ENCODE measurements around the gene GPR148.
"Not testable (repeated sequence)": the region's sequence is repeated elsewhere in the genome, so short reads cannot be mapped to it uniquely, and the experiment has no call there.

GPR148 gene

GRCh38 chr2:130728549-130729316, at the start of gene GPR148:
GPR148 (plus strand) TSS chr2:130729070; CDS start chr2:130729152, 82 bp downstream.
- Histone ChIP-seq H3K36me3 (no peaks in the 10 kb centered on the region), H3K4me1 (peaks cover 9 to 31% (median 23%) of the 10 kb centered on the region in 10 experiments), H3K4me2 (peak within 1 kb of the TSS; percentile 76 to 92 (median 82)), H3K27ac (peak within 1 kb of the TSS in 10 of 11 experiments; percentile 31 to 72 (median 60); a peak in 17 of 22 replicates), H3K9me3 (replicated peaks in 1 of 11) (peaks cover 0 to 5% (median 4%) of the 10 kb centered on the region in 11 experiments; a peak in 6 of 22 replicates), H4K20me1 (no peaks in the 10 kb centered on the region), H3K9ac (peak within 1 kb of the TSS in 9 of 11 experiments; percentile 38 to 73 (median 53); a peak in 15 of 22 replicates), H3K27me3 (no peaks in the 10 kb centered on the region), H3K4me3 (peak within 1 kb of the TSS; percentile 45 to 70 (median 60); a peak in 19 of 20 replicates)
- TF ChIP-seq Cebpa-rat (IDR thresholded peaks at IDR 0.05), result no peak

GRCh38 chr2:130692041-130692770, 36.7 kb upstream of the GPR148 start:
- not testable (repeated sequence) for H3K36me3 ChIP-seq; H3K9me3 ChIP-seq (replicated peaks in 1 of 11); H4K20me1 ChIP-seq; H3K27ac ChIP-seq; H3K27me3 ChIP-seq; H3K4me3 ChIP-seq; H3K4me1 ChIP-seq; H3K4me2 ChIP-seq; H3K9ac ChIP-seq

GRCh38 chr2:130693474-130693873, 35.4 kb upstream of the GPR148 start:
- H3K4me3 ChIP-seq; H3K9ac ChIP-seq; H3K4me1 ChIP-seq; H3K36me3 ChIP-seq; H3K27ac ChIP-seq; H3K27me3 ChIP-seq; H4K20me1 ChIP-seq; H3K9me3 ChIP-seq (replicated peaks in 1 of 11); H3K4me2 ChIP-seq: not testable (repeated sequence)

- not testable (repeated sequence) for H3K9me3 ChIP-seq (replicated peaks in 1 of 11); H3K27ac ChIP-seq; H3K4me3 ChIP-seq; H3K4me2 ChIP-seq; H3K36me3 ChIP-seq; H3K4me1 ChIP-seq; H3K27me3 ChIP-seq; H4K20me1 ChIP-seq; H3K9ac ChIP-seq
Observed at GRCh38 chr2:130703250-130703649, 25.6 kb upstream of the GPR148 start.

GRCh38 chr2:130714795-130715194, 14.1 kb upstream of the GPR148 start:
- H3K27ac ChIP-seq, result not testable (repeated sequence)

GRCh38 chr2:130720036-130720435, 8.8 kb upstream of the GPR148 start:
- no peaks in the 10 kb centered on the region for H3K36me3 ChIP-seq
- no peaks in the 10 kb centered on the region for H4K20me1 ChIP-seq
- H3K27ac ChIP-seq, result no peak overlapping the region
- TF ChIP-seq Cebpa-rat (IDR thresholded peaks at IDR 0.05), result no peak
- no peak overlapping the region for H3K9ac ChIP-seq
- H3K4me3 ChIP-seq, result no peak overlapping the region
- peaks cover 18 to 28% (median 24%) of the 10 kb centered on the region in 11 experiments; a peak in 21 of 22 replicates for H3K9me3 ChIP-seq (replicated peaks in 1 of 11)
- no peaks in the 10 kb centered on the region for H3K4me1 ChIP-seq
- no peaks in the 10 kb centered on the region for H3K27me3 ChIP-seq
- H3K4me2 ChIP-seq, result no peak overlapping the region

More at GRCh38 chr2:130714795-130715194, 14.1 kb upstream of the GPR148 start:
- not testable (repeated sequence) for H4K20me1 ChIP-seq; H3K9ac ChIP-seq; H3K4me1 ChIP-seq; H3K36me3 ChIP-seq; H3K27me3 ChIP-seq; H3K4me3 ChIP-seq; H3K9me3 ChIP-seq (replicated peaks in 1 of 11); H3K4me2 ChIP-seq

GRCh38 chr2:130720528-130720927, 8.3 kb upstream of the GPR148 start:
- no peak overlapping the region for H3K27ac ChIP-seq
- H3K4me1 ChIP-seq, result no peaks in the 10 kb centered on the region
- H3K36me3 ChIP-seq, result no peaks in the 10 kb centered on the region
- no peak overlapping the region for H3K9ac ChIP-seq
- H4K20me1 ChIP-seq, result no peaks in the 10 kb centered on the region
- H3K9me3 ChIP-seq (replicated peaks in 1 of 11), result peaks cover 18 to 28% (median 24%) of the 10 kb centered on the region in 11 experiments; a peak in 21 of 22 replicates
- no peak overlapping the region for H3K4me2 ChIP-seq
- no peak for TF ChIP-seq Cebpa-rat (IDR thresholded peaks at IDR 0.05)
- H3K27me3 ChIP-seq, result no peaks in the 10 kb centered on the region
- no peak overlapping the region for H3K4me3 ChIP-seq

- Histone ChIP-seq H3K9me3 (replicated peaks in 1 of 11) (peaks cover 18 to 28% (median 24%) of the 10 kb centered on the region in 11 experiments; a peak in 21 of 22 replicates), H3K36me3 (no peaks in the 10 kb centered on the region), H3K27ac (no peak overlapping the region), H3K9ac (no peak overlapping the region), H4K20me1 (no peaks in the 10 kb centered on the region), H3K4me3 (no peak overlapping the region), H3K27me3 (no peaks in the 10 kb centered on the region), H3K4me1 (peaks cover 9 to 28% (median 23%) of the 10 kb centered on the region in 10 experiments), H3K4me2 (no peak overlapping the region)
- TF ChIP-seq Cebpa-rat (IDR thresholded peaks at IDR 0.05), result no peak
Observed at GRCh38 chr2:130724455-130724854, 4.4 kb upstream of the GPR148 start.

GRCh38 chr2:130726614-130727180, 2.2 kb upstream of the GPR148 start:
- peak overlapping the region; percentile 45 to 70 (median 60) for H3K4me3 ChIP-seq
- no peaks in the 10 kb centered on the region for H3K27me3 ChIP-seq
- H3K4me2 ChIP-seq, result peak overlapping the region; percentile 76 to 92 (median 82)
- peak overlapping the region; percentile 64 to 80 (median 72); a peak in 21 of 22 replicates for H3K9ac ChIP-seq
- H4K20me1 ChIP-seq, result no peaks in the 10 kb centered on the region
- peak overlapping the region in 10 of 11 experiments; percentile 16 to 72 (median 60); a peak in 17 of 22 replicates for H3K27ac ChIP-seq
- peaks cover 11 to 20% (median 17%) of the 10 kb centered on the region in 11 experiments; a peak in 21 of 22 replicates for H3K9me3 ChIP-seq (replicated peaks in 1 of 11)
- peaks cover 9 to 31% (median 23%) of the 10 kb centered on the region in 10 experiments for H3K4me1 ChIP-seq
- H3K36me3 ChIP-seq, result no peaks in the 10 kb centered on the region
- TF ChIP-seq Cebpa-rat (IDR thresholded peaks at IDR 0.05), result no peak
